MM.1S (cell line): ENCODE data around the gene IFT27.

ENCODE experiments used
- EZH2phosphoT487 ChIP-seq: fragments of 300-600 bp; sonication (generic); IDR thresholded peaks from 2 replicates; pipeline ENCODE4 v1.6.1; 2018; ENCODE audit warnings: antibody characterized with exemption, low read length
- TF ChIP-seq, protein P1 (sequence below): fragments of 300-600 bp; sonication (generic); IDR thresholded peaks from 2 replicates; pipeline ENCODE4 v1.5.1; 2016; ENCODE audit warnings: antibody characterized with exemption, low read length, mixed read lengths

DNA sequence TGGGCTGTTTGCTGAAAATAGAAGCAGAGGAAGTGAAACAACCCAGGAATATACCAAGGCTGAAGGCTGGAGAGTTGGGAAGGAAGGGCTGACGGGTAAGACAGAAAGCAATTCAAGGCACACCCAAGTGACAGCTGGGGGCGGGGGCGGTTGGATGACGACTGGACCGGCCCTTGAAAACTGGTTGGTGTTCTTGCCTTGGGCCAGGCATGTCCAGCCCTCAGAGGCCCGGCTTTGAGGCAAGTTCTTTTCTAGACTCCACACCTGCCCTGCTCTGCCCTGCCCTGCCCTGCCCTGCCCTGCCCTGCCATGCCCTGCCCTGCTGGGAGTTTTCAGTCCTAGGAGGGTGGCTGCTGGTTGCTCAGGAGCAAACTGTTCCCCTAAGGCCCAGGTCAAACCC lies 38.1 kb downstream of the IFT27 start:
- TF ChIP-seq, protein P1, sequence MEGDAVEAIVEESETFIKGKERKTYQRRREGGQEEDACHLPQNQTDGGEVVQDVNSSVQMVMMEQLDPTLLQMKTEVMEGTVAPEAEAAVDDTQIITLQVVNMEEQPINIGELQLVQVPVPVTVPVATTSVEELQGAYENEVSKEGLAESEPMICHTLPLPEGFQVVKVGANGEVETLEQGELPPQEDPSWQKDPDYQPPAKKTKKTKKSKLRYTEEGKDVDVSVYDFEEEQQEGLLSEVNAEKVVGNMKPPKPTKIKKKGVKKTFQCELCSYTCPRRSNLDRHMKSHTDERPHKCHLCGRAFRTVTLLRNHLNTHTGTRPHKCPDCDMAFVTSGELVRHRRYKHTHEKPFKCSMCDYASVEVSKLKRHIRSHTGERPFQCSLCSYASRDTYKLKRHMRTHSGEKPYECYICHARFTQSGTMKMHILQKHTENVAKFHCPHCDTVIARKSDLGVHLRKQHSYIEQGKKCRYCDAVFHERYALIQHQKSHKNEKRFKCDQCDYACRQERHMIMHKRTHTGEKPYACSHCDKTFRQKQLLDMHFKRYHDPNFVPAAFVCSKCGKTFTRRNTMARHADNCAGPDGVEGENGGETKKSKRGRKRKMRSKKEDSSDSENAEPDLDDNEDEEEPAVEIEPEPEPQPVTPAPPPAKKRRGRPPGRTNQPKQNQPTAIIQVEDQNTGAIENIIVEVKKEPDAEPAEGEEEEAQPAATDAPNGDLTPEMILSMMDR = no peak
- TF ChIP-seq EZH2phosphoT487 = no peak
